ENCODE data around the gene EIF2S2. TPM values are rescaled to one million over a fixed set of nuclear protein-coding genes. Genes with fewer than 3 reads are reported as not detected.

Gene EIF2S2
- total RNA-seq, 1 experiment from 2014 or later = 121 TPM

GRCh38 chr20:34083137-34083536 is 28.9 kb downstream of the EIF2S2 start:
- Histone ChIP-seq H3K4me3 (replicated peaks in 1 of 2; ENCODE audit: low read depth in 1 of 2, low read length in 2 of 2) (no peak overlapping the region), H3K36me3 (ENCODE audit: control insufficient read depth in 1 of 2, insufficient read depth in 2 of 2, low read length in 2 of 2) (peaks cover 14 to 18% of the 10 kb centered on the region in 2 experiments), H3K27ac (ENCODE audit: low read depth, low read length) (no peak overlapping the region), H3K4me1 (ENCODE audit: control insufficient read depth in 1 of 2, insufficient read depth in 2 of 2, low read length in 2 of 2) (0 out of 4 replicates have a peak, but pooled peaks cover 0 to 4% of the 10 kb centered on the region in 2 experiments), H2AFZ (ENCODE audit: low read depth, low read length, poor library complexity, severe bottlenecking) (no peak overlapping the region), H3K79me2 (ENCODE audit: insufficient read depth, low read length) (peaks cover 6% of the 10 kb centered on the region; the same call in 1 of the 2 replicates), H3K9me3 (ENCODE audit: control insufficient read depth in 1 of 2, insufficient read depth in 1 of 2, low read depth in 1 of 2, low read length in 2 of 2) (no peaks in the 10 kb centered on the region), H3K4me2 (ENCODE audit: low read length) (no peak overlapping the region), H3K9me2 (ENCODE audit: insufficient read depth) (no peaks in the 10 kb centered on the region), H3K27me3 (ENCODE audit: insufficient read depth, low read length) (no peaks in the 10 kb centered on the region), H3K9ac (ENCODE audit: low read length) (no peak overlapping the region), H4K20me1 (ENCODE audit: insufficient read depth) (no peaks in the 10 kb centered on the region)
- ChIA-PET RAD21 (ENCODE audit: low non-redundant PET in 1 of 2, low total read pairs in 2 of 2, uncharacterized antibody in 2 of 2, unreplicated experiment in 2 of 2) (no interaction called here), POLR2A (interaction anchor here (0.9 kb wide), 1 partner anchor 29 kb away, joined by 3 read pairs; the partner anchor contains the start of gene EIF2S2), CTCF (interaction anchor here (0.7 to 2.4 kb wide), 3 partner anchors 14 to 220 kb away, joined by 3 to 7 read pairs (median 6); no protein-coding TSS in a partner anchor)
- ATAC-seq = peak; percentile 64
- intact Hi-C loops (cut with micrococcal nuclease) = no loop called here
- DNase-seq (ENCODE audit: low read depth, low spot score) = no peak
- no peak for TF ChIP-seq TCF7L2 (IDR thresholded peaks at IDR 0.05; ENCODE audit: borderline replicate concordance, extremely low read depth, insufficient read depth, insufficient read length)
- no peak for TF ChIP-seq POLR2A (IDR thresholded peaks at IDR 0.05; ENCODE audit: borderline replicate concordance, extremely low read depth, insufficient read depth, insufficient read length)
- TF ChIP-seq ZBTB33 (IDR thresholded peaks at IDR 0.05; ENCODE audit: extremely low read depth, insufficient replicate concordance, low read length) = no peak
- no peak for TF ChIP-seq POLR2AphosphoS5 (IDR thresholded peaks at IDR 0.05; ENCODE audit: low read depth, low read length)
- no peak for TF ChIP-seq EGR1 (IDR thresholded peaks at IDR 0.05; ENCODE audit: low read depth)
- no peak for TF ChIP-seq CBX3 (IDR thresholded peaks at IDR 0.05; ENCODE audit: low read depth)
- TF ChIP-seq YY1 (IDR thresholded peaks at IDR 0.05; ENCODE audit: extremely low read depth, insufficient replicate concordance, low read depth, low read length) = no peak
- no TSS peak for BruUV-seq (replicated peaks)

All from HCT116 (cell line).